GM23338 (cell line): ENCODE measurements around the gene WT1. TPM values are rescaled to one million over a fixed set of nuclear protein-coding genes. Genes with fewer than 3 reads are reported as not detected.

Source experiments
- ATAC-seq: fragments of 200-7000 bp; cut with Tn5 transposase; 3 replicates; pipeline ENCODE4 v1.9.1; 2020
- DNase-seq: peaks from one replicate; pipeline ENCODE4 v3.0.0-alpha.2; 2015; ENCODE audit warnings: low spot score
- H2AFZ ChIP-seq: fragments of 200-600 bp; sonication (generic); 2 replicates; pipeline ENCODE4 v1.8.0; 2016; ENCODE audit warnings: antibody characterized with exemption, mild to moderate bottlenecking, moderate library complexity
- H3F3A ChIP-seq: fragments of 200-600 bp; sonication (generic); replicated peaks from 2 replicates; pipeline ENCODE4 v1.8.0; 2017; ENCODE audit warnings: antibody characterized with exemption, mixed run types, low read depth
- H3K27ac ChIP-seq: fragments of 200-600 bp; sonication (generic); 2 replicates; pipeline ENCODE4 v1.6.1; 2016; ENCODE audit warnings: low read depth
- H3K27me3 ChIP-seq: fragments of 200-600 bp; sonication (generic); 2 replicates; pipeline ENCODE4 v1.8.0; 2016; ENCODE audit warnings: mild to moderate bottlenecking, mixed run types, moderate library complexity; ENCODE audit not compliant: insufficient read depth
- H3K36me3 ChIP-seq: fragments of 200-600 bp; sonication (generic); 2 replicates; pipeline ENCODE4 v1.8.0; 2016; ENCODE audit warnings: mild to moderate bottlenecking; ENCODE audit not compliant: insufficient read depth
- H3K4me1 ChIP-seq: fragments of 200-600 bp; sonication (generic); 2 replicates; pipeline ENCODE4 v1.8.0; 2016; ENCODE audit warnings: mild to moderate bottlenecking, moderate library complexity; ENCODE audit not compliant: insufficient read depth
- H3K4me2 ChIP-seq: fragments of 200-600 bp; sonication (generic); 2 replicates; pipeline ENCODE4 v1.7.1; 2017; ENCODE audit warnings: mixed run types
- H3K4me3 ChIP-seq: fragments of 200-600 bp; sonication (generic); 2 replicates; pipeline ENCODE4 v1.6.1; 2016; ENCODE audit warnings: mixed run types
- H3K79me2 ChIP-seq: fragments of 200-600 bp; sonication (generic); replicated peaks from 2 replicates; pipeline ENCODE4 v1.8.0; 2017; ENCODE audit warnings: mild to moderate bottlenecking; ENCODE audit not compliant: insufficient read depth
- H3K9me2 ChIP-seq: fragments of 200-600 bp; sonication (generic); 2 replicates; pipeline ENCODE4 v1.8.0; 2017; ENCODE audit not compliant: insufficient read depth
- H4K20me1 ChIP-seq: fragments of 200-600 bp; sonication (generic); replicated peaks from 2 replicates; pipeline ENCODE4 v1.8.0; 2017; ENCODE audit warnings: mild to moderate bottlenecking; ENCODE audit not compliant: insufficient read depth
- H3K27ac Mint-ChIP-seq: 2 replicates; pipeline ENCODE4 v1.8.0; 2020; ENCODE audit warnings: inconsistent platforms, mild to moderate bottlenecking, moderate library complexity, mixed read lengths
- H3K27me3 Mint-ChIP-seq: 3 replicates; pipeline ENCODE4 v1.8.0; 2022; ENCODE audit warnings: low read depth, mild to moderate bottlenecking, moderate library complexity, mixed read lengths, inconsistent platforms; ENCODE audit not compliant: insufficient read depth, poor library complexity
- H3K36me3 Mint-ChIP-seq: 3 replicates; pipeline ENCODE4 v1.8.0; 2021; ENCODE audit warnings: low read depth, mild to moderate bottlenecking, inconsistent platforms, moderate library complexity, mixed read lengths
- H3K4me1 Mint-ChIP-seq: 3 replicates; pipeline ENCODE4 v1.8.0; 2020; ENCODE audit warnings: mild to moderate bottlenecking, inconsistent platforms, mixed read lengths
- H3K4me3 Mint-ChIP-seq: 3 replicates; pipeline ENCODE4 v1.8.0; 2021; ENCODE audit warnings: moderate library complexity, mild to moderate bottlenecking, inconsistent platforms, mixed read lengths
- H3K9me3 Mint-ChIP-seq: 3 replicates; pipeline ENCODE4 v1.8.0; 2020; ENCODE audit warnings: moderate library complexity, mild to moderate bottlenecking, inconsistent platforms, mixed read lengths
- CREB1 ChIP-seq: fragments of 250-450 bp; sonication (Bioruptor Pico); IDR thresholded peaks from 2 replicates; pipeline ENCODE4 v1.5.0; 2020; ENCODE audit warnings: low read depth, mild to moderate bottlenecking, moderate library complexity
- CTCF ChIP-seq, 2 experiments: fragments of 200-600 bp in 1 of 2; sonication (generic) in 1 of 2; conservative IDR thresholded peaks; 2 replicates each; pipeline versions ENCODE4 v1.5.1 to v1.6.1; 2016 to 2017; ENCODE audit warnings: antibody characterized with exemption in 2 of 2, low read depth in 2 of 2, mild to moderate bottlenecking in 2 of 2, moderate library complexity in 1 of 2
- ETS1 ChIP-seq: IDR thresholded peaks from 2 replicates; pipeline ENCODE4 v1.6.1; 2016; ENCODE audit warnings: antibody characterized with exemption
- EZH2 ChIP-seq: fragments of 200-600 bp; sonication (generic); IDR thresholded peaks from one replicate; pipeline ENCODE4 v1.8.0; 2017; ENCODE audit warnings: antibody characterized with exemption, mild to moderate bottlenecking, low read depth; ENCODE audit not compliant: unreplicated experiment
- EZH2phosphoT487 ChIP-seq: fragments of 200-600 bp; sonication (generic); IDR thresholded peaks from one replicate; pipeline ENCODE4 v1.8.1; 2018; ENCODE audit warnings: antibody characterized with exemption; ENCODE audit not compliant: unreplicated experiment
- JUNB ChIP-seq: IDR thresholded peaks from one replicate; pipeline ENCODE4 v1.6.1; 2016; ENCODE audit warnings: antibody characterized with exemption; ENCODE audit not compliant: unreplicated experiment
- POLR2AphosphoS5 ChIP-seq: IDR thresholded peaks from 2 replicates; pipeline ENCODE4 v1.6.1; 2016; ENCODE audit warnings: antibody characterized with exemption, low read depth
- REST ChIP-seq: IDR thresholded peaks from one replicate; pipeline ENCODE4 v1.6.1; 2018; ENCODE audit warnings: antibody characterized with exemption; ENCODE audit not compliant: unreplicated experiment
- STAT1 ChIP-seq: IDR thresholded peaks from one replicate; pipeline ENCODE4 v1.6.1; 2016; ENCODE audit warnings: antibody characterized with exemption; ENCODE audit not compliant: unreplicated experiment
- ZNF114 ChIP-seq: fragments of 250-450 bp; sonication (Bioruptor Pico); IDR thresholded peaks from 2 replicates; pipeline ENCODE4 v1.5.0; 2020; ENCODE audit warnings: mild to moderate bottlenecking, moderate library complexity
- ZNF331 ChIP-seq: fragments of 250-450 bp; sonication (Bioruptor Pico); IDR thresholded peaks from 2 replicates; pipeline ENCODE4 v1.5.0; 2020; ENCODE audit warnings: low read depth, mild to moderate bottlenecking, moderate library complexity
- ZNF462 ChIP-seq: fragments of 250-450 bp; sonication (Bioruptor Pico); IDR thresholded peaks from 2 replicates; pipeline ENCODE4 v1.5.0; 2020; ENCODE audit warnings: mild to moderate bottlenecking, moderate library complexity
- polyA plus RNA-seq: library from polyadenylated mRNA; unstranded; fragments of >200 nt; fragmentation: Nextera tagmentation; extraction: Ambion mirVana; gene quantifications from 2 replicates; pipeline ENCODE4 v1.2.1, GENCODE V29; 2016
- total RNA-seq: library from RNA; depleted of rRNA; stranded (reverse); fragments of >200 nt; shearing (Covaris generic); gene quantifications from 2 replicates; pipeline ENCODE4 v1.2.3, GENCODE V29; 2014

WT1 gene
- total and polyA plus RNA-seq, 2 experiments from 2014 or later, result 0.21 TPM; not detected in 1

GRCh38 chr11:32391956-32392553, 43.3 kb downstream of the WT1 start:
- Mint-ChIP-seq H3K9me3 (no peaks in the 10 kb centered on the region), H3K27me3 (peaks cover 4% of the 10 kb centered on the region), H3K27ac (no peak overlapping the region; the same call in 1 of the 2 replicates), H3K4me1 (peaks cover 7% of the 10 kb centered on the region; the same call in 2 of the 3 replicates), H3K4me3 (no peak overlapping the region), H3K36me3 (no peaks in the 10 kb centered on the region)
- no peaks in the 10 kb centered on the region for H4K20me1 ChIP-seq
- ATAC-seq, result no peak
- no peak overlapping the region for H3K4me3 ChIP-seq
- no peak for DNase-seq
- no peaks in the 10 kb centered on the region for H3F3A ChIP-seq
- H3K9me2 ChIP-seq, result no peaks in the 10 kb centered on the region
- no peaks in the 10 kb centered on the region for H3K79me2 ChIP-seq
- H2AFZ ChIP-seq, result peak overlapping the region; percentile 86; the same call in 1 of the 2 replicates
- H3K4me2 ChIP-seq, result no peak overlapping the region
- no peak for TF ChIP-seq ETS1
- no peak for TF ChIP-seq JUNB
- TF ChIP-seq ZNF114, result no peak
- TF ChIP-seq CTCF (conservative IDR thresholded peaks at IDR 0.05; ENCODE audit: low read depth in 2 of 2), result no peak
- no peak for TF ChIP-seq POLR2AphosphoS5
- no peak for TF ChIP-seq CREB1 (CRISPR knock-in tag)
- TF ChIP-seq STAT1, result no peak
- TF ChIP-seq ZNF331 (CRISPR knock-in tag), result no peak
- no peak for TF ChIP-seq ZNF462
- no peak for TF ChIP-seq REST
- no peak for TF ChIP-seq EZH2phosphoT487
- TF ChIP-seq EZH2, result no peak
- H3K4me1 ChIP-seq, result no peaks in the 10 kb centered on the region
- no peak overlapping the region for H3K27ac ChIP-seq
- H3K36me3 ChIP-seq, result no peaks in the 10 kb centered on the region
- H3K27me3 ChIP-seq, result 0 out of 2 replicates have a peak, but pooled peaks cover 2% of the 10 kb centered on the region
